Measurements from ENCODE around the gene PTPN23. TPM values are rescaled to one million over a fixed set of nuclear protein-coding genes. Genes with fewer than 3 reads are reported as not detected.
"Not testable (repeated sequence)": the region's sequence is repeated elsewhere in the genome, so short reads cannot be mapped to it uniquely, and the experiment has no call there.

PTPN23 gene
- polyA plus RNA-seq, 1 experiment = 1.3 TPM

DNA sequence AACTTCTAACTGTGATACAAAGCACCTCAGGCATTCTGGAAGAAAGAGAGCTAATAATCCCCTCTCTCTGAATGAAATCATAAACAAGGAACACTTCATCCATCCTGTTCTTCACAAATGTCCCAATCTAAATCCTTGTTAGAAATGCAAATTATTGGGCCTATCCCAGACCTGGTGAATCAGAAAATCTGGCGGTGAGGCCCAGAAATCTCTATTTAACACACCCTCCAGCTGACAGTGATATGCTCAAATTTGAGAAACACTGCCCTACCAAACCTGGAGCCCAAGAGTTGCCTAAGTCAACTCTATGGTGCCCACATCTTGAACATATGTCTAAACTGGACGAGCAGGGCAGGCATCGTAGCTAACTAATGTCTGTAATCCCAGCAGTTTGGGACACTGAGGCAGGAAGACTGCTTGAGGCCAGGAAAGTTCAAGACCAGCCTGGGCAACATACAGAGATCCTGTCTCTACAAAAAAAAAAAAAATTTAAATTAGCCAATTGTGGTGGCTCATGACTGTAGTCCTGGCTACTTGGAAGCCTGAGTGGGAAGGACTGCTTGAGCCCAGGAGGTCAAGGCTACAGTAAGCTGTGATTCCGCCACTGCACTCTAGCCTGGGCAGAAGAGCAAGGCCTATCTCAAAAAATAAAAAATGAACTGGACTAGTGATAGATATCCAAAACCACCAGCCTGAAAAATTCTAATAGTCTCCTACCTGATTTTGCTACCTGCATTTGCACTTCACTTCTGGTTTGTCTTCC, 71.8 kb downstream of the PTPN23 start:
- Histone ChIP-seq H3K27me3 (ENCODE audit: control insufficient read depth, insufficient read depth, low read length) (no peaks in the 10 kb centered on the region), H3K27ac (ENCODE audit: low read depth, low read length) (no peak overlapping the region), H3K4me3 (ENCODE audit: low read depth, low read length) (no peak overlapping the region), H3K9me3 (ENCODE audit: control insufficient read depth, insufficient read depth, low read length) (no peaks in the 10 kb centered on the region)
- no peak for DNase-seq (ENCODE audit: low read depth, low spot score)
- POLR2A ChIA-PET = no interaction called here
- CTCF ChIA-PET = no interaction called here
- TF ChIP-seq, protein P1, sequence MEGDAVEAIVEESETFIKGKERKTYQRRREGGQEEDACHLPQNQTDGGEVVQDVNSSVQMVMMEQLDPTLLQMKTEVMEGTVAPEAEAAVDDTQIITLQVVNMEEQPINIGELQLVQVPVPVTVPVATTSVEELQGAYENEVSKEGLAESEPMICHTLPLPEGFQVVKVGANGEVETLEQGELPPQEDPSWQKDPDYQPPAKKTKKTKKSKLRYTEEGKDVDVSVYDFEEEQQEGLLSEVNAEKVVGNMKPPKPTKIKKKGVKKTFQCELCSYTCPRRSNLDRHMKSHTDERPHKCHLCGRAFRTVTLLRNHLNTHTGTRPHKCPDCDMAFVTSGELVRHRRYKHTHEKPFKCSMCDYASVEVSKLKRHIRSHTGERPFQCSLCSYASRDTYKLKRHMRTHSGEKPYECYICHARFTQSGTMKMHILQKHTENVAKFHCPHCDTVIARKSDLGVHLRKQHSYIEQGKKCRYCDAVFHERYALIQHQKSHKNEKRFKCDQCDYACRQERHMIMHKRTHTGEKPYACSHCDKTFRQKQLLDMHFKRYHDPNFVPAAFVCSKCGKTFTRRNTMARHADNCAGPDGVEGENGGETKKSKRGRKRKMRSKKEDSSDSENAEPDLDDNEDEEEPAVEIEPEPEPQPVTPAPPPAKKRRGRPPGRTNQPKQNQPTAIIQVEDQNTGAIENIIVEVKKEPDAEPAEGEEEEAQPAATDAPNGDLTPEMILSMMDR (IDR thresholded peaks at IDR 0.05; ENCODE audit: low read depth, low read length) = no peak

DNA sequence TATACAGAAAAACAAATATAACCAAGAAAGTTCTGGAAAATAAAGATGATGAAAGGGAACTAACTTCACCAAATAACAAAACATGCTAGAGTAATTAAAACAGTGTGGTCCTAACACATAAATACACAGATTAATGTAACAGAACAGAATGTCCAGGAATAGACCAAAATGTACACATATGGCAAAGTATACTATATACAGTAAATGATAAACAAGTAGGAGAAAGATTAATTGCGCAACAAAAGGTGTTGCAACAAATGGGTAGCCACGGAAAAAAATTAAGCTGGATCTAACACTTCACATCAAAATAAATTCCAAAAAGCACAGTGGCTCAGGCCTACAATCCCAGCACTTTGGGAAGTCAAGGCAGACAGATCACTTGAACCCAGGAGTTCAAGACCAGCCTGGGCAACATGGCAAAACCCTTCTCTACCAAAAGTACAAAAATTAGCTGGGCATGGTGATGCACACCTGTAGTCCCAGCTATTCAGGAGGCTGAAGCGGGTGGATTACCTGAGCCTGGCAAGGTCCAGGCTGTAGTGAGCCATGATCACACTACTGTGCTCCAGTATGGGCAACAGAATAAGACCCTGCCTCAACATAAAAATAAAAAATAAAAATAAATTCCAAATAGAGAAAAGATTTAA, 75.1 kb downstream of the PTPN23 start:
- DNase-seq (ENCODE audit: low read depth, low spot score) = no peak
- Histone ChIP-seq H3K27me3 (ENCODE audit: control insufficient read depth, insufficient read depth, low read length) (no peaks in the 10 kb centered on the region), H3K27ac (ENCODE audit: low read depth, low read length) (no peak overlapping the region), H3K9me3 (ENCODE audit: control insufficient read depth, insufficient read depth, low read length) (peaks cover 8% of the 10 kb centered on the region), H3K4me3 (ENCODE audit: low read depth, low read length) (no peak overlapping the region)
- CTCF ChIA-PET = no interaction called here
- POLR2A ChIA-PET = no interaction called here
- TF ChIP-seq, protein P1 (IDR thresholded peaks at IDR 0.05; ENCODE audit: low read depth, low read length) = no peak

DNA sequence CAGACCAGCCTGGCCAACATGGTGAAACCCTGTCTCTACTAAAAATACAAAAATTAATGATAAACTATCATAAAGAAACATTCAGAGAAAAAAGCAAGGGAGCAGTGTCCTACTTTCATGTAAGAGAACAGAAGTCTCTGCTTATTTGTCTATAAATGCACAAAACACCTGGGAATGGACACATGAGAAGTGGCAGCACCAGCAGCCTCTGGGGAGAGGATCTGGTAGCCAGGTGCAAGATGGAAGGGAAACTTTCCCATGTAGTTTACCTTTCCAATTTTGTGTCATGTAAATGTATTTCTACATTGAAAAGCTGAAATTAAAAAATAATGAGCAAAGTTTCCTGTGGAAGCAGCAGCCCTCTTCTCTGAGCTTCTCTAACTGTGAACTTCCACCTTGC, 76.2 kb downstream of the PTPN23 start:
- no peaks in the 10 kb centered on the region for H3K27me3 ChIP-seq (ENCODE audit: control insufficient read depth, insufficient read depth, low read length)
- POLR2A ChIA-PET = no interaction called here
- H3K27ac ChIP-seq (ENCODE audit: low read depth, low read length) = no peak overlapping the region
- peaks cover 8% of the 10 kb centered on the region for H3K9me3 ChIP-seq (ENCODE audit: control insufficient read depth, insufficient read depth, low read length)
- CTCF ChIA-PET = no interaction called here
- TF ChIP-seq, protein P1 (IDR thresholded peaks at IDR 0.05; ENCODE audit: low read depth, low read length) = no peak
- no peak overlapping the region for H3K4me3 ChIP-seq (ENCODE audit: low read depth, low read length)
- no peak for DNase-seq (ENCODE audit: low read depth, low spot score)

DNA sequence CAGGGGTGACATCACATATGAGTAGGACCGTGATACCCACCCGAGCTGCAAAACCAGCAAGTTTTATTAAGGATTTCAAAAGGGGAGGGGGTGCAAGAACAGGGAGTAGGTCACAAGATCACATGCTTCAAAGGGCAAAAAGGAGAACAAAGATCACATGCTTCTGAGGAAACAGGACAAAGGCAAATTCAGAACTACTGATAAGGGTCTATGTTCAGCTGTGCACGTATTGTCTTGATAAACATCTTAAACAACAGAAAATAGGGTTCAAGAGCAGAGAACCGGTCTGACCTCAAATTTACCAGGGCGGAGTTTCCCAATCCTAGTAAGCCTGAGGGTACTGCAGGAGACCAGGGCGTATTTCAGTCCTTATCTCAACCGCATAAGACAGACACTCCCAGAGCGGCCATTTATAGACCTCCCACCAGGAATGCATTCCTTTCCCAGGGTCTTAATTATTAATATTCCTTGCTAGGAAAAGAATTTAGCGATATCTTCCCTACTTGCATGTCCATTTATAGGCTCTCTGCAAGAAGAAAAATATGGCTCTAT, 78.8 kb downstream of the PTPN23 start:
- POLR2A ChIA-PET; H3K27me3 ChIP-seq (ENCODE audit: control insufficient read depth, insufficient read depth, low read length); H3K27ac ChIP-seq (ENCODE audit: low read depth, low read length); H3K4me3 ChIP-seq (ENCODE audit: low read depth, low read length); H3K9me3 ChIP-seq (ENCODE audit: control insufficient read depth, insufficient read depth, low read length); DNase-seq (ENCODE audit: low read depth, low spot score): not testable (repeated sequence)
- CTCF ChIA-PET = interaction anchor here (0.9 to 1.3 kb wide), 2 partner anchors 17 to 38 kb away, joined by 3 read pairs; no protein-coding TSS in a partner anchor

Other genes starting within 250 kb of the PTPN23 start
- gene SETD2, start 216.9 kb upstream of the PTPN23 start, polyA plus RNA-seq (2011; rRNA removed) = 25.9 and 30.8 TPM in 2 replicates
- 3.0 and 4.0 TPM in 2 replicates for gene KIF9, start 98.2 kb upstream of the PTPN23 start, polyA plus RNA-seq (2011; rRNA removed)
- 17.4 and 20.1 TPM in 2 replicates for gene KLHL18, start 98.1 kb upstream of the PTPN23 start, polyA plus RNA-seq (2011; rRNA removed)
- gene SCAP, start 94.9 kb downstream of the PTPN23 start, polyA plus RNA-seq (2011; rRNA removed) = 17.0 and 22.9 TPM in 2 replicates
- 40.0 and 46.6 TPM in 2 replicates for gene ELP6, start 132.7 kb downstream of the PTPN23 start, polyA plus RNA-seq (2011; rRNA removed)
- not detected in 2 replicates for gene CSPG5, start 197.8 kb downstream of the PTPN23 start, polyA plus RNA-seq (2011; rRNA removed)

Data from AG04450 (cell line).